Measurements from ENCODE around the gene XRN1. TPM values are rescaled to one million over a fixed set of nuclear protein-coding genes. Genes with fewer than 3 reads are reported as not detected.
"Not testable (repeated sequence)": the region's sequence is repeated elsewhere in the genome, so short reads cannot be mapped to it uniquely, and the experiment has no call there.

The XRN1 gene
- total RNA-seq, 5 donors from 2014 or later (not counting 1 experiment from before 2014, with no cell fraction given) = 67.8 to 118 (median 84.0) TPM

DNA sequence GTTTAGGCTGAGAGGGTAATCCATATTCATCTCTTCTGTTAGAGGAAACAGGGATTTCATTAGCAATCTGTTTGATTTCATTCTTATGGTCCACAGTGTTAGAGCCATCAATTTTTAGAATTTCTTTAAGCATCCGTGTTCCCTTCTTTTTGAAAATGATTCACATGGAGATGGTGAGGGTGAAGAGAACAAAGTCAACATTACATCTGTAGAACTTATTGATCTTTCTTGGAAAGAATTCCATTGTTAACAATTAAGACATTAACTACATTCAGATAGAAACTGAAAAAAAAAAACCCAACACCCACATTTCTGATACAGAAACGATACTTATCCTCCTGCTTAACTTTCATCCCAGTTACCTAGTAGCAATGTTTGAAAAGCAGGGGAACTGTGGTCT lies 115.4 kb downstream of the XRN1 start:
- Histone ChIP-seq H3K4me1 (ENCODE audit: control insufficient read depth in 1 of 2, extremely low read depth in 1 of 2, insufficient read depth in 2 of 2, low read length in 2 of 2) (no peaks in the 10 kb centered on the region), H3K4me3 (ENCODE audit: control insufficient read depth in 1 of 2, extremely low read depth in 1 of 2, low read length in 1 of 2) (no peak overlapping the region), H3K27me3 (replicated peaks in 1 of 2; ENCODE audit: control insufficient read depth in 2 of 2, extremely low read depth in 1 of 2, insufficient read depth in 2 of 2, low read length in 1 of 2) (no peaks in the 10 kb centered on the region), H3K36me3 (ENCODE audit: control insufficient read depth in 2 of 2, extremely low read depth in 1 of 2, insufficient read depth in 1 of 2, low read length in 1 of 2) (peaks cover 0 to 58% of the 10 kb centered on the region in 2 donors), H3K27ac (ENCODE audit: low read length) (no peak overlapping the region), H3K9me3 (no peaks in the 10 kb centered on the region)
- Mint-ChIP-seq H3K27ac (no peak overlapping the region), H3K36me3 (peaks cover 51% of the 10 kb centered on the region), H3K4me1 (peaks cover 0 to 9% (median 0%) of the 10 kb centered on the region in 3 donors), H3K4me3 (no peak overlapping the region), H3K9me3 (no peaks in the 10 kb centered on the region), H3K27me3 (no peaks in the 10 kb centered on the region)
- no CpG with 5 or more reads among the region's 2 CpGs for WGBS (ENCODE audit: insufficient coverage)
- ChIA-PET CTCF (no interaction called here), POLR2A (no interaction called here)
- DNase-seq (no peak), ATAC-seq (replicated peaks in 1 of 4) (no peak)

DNA sequence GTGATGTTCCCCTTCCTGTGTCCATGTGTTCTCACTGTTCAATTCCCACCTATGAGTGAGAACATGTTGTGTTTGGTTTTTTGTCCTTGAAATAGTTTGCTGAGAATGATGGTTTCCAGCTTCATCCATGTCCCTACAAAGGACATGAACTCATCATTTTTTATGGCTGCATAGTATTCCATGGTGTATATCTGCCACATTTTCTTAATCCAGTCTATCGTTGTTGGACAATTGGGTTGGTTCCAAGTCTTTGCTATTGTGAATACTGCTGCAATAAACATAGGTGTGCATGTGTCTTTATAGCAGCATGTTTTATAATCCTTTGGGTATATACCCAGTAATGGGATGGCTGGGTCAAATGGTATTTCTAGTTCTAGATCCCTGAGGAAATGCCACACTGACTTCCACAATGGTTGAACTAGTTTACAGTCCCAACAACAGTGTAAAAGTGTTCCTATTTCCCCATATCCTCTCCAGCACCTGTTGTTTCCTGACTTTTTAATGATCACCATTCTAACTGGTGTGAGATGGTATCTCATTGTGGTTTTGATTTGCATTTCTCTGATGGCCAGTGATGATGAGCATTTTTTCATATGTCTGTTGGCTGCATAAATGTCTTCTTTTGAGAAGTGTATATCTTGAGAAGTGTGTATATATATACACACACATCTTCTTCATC lies 123.4 kb downstream of the XRN1 start:
- H3K9me3 Mint-ChIP-seq; H3K27ac Mint-ChIP-seq; H3K9me3 ChIP-seq; H3K4me3 ChIP-seq (ENCODE audit: control insufficient read depth in 1 of 2, extremely low read depth in 1 of 2, low read length in 1 of 2); POLR2A ChIA-PET; H3K4me1 Mint-ChIP-seq; DNase-seq; H3K4me3 Mint-ChIP-seq; H3K27me3 ChIP-seq (replicated peaks in 1 of 2; ENCODE audit: control insufficient read depth in 2 of 2, extremely low read depth in 1 of 2, insufficient read depth in 2 of 2, low read length in 1 of 2); H3K4me1 ChIP-seq (ENCODE audit: control insufficient read depth in 1 of 2, extremely low read depth in 1 of 2, insufficient read depth in 2 of 2, low read length in 2 of 2); ATAC-seq (replicated peaks in 1 of 4); H3K27ac ChIP-seq (ENCODE audit: low read length); H3K27me3 Mint-ChIP-seq; CTCF ChIA-PET: not testable (repeated sequence)
- H3K36me3 ChIP-seq (ENCODE audit: control insufficient read depth in 2 of 2, extremely low read depth in 1 of 2, insufficient read depth in 1 of 2, low read length in 1 of 2) = peaks cover 3 to 18% of the 10 kb centered on the region in 2 donors
- H3K36me3 Mint-ChIP-seq = peaks cover 71% of the 10 kb centered on the region
- no CpG with 5 or more reads among the region's 1 CpG for WGBS (ENCODE audit: insufficient coverage)

DNA sequence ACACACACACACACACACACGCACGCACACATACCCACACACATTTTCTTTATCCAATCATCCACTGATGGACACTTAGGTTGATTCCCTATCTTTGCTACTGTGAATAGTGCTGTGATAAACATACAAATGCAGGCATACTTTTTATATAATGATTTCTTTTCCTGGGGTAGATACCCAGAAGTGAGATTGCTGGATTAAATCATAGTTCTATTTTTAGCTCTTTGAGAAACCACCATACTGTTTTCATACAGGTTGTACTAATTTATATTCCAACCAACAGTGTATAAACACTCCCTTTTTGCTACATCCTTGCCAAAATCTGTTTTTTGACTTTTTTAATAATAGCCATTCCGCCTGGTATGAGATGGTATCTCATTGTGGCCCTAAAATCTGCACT lies 127.9 kb downstream of the XRN1 start:
- Mint-ChIP-seq H3K36me3 (peaks cover 55% of the 10 kb centered on the region), H3K27ac (peak overlapping the region; percentile 53 to 57), H3K9me3 (peaks cover 0 to 3% (median 0%) of the 10 kb centered on the region in 3 donors), H3K4me3 (no peak overlapping the region), H3K27me3 (no peaks in the 10 kb centered on the region), H3K4me1 (no peaks in the 10 kb centered on the region)
- H3K27me3 ChIP-seq (replicated peaks in 1 of 2; ENCODE audit: control insufficient read depth in 2 of 2, extremely low read depth in 1 of 2, insufficient read depth in 2 of 2, low read length in 1 of 2) = no peaks in the 10 kb centered on the region
- no peak overlapping the region for H3K27ac ChIP-seq (ENCODE audit: low read length)
- no peak overlapping the region for H3K4me3 ChIP-seq (ENCODE audit: control insufficient read depth in 1 of 2, extremely low read depth in 1 of 2, low read length in 1 of 2)
- DNase-seq (no peak), ATAC-seq (replicated peaks in 1 of 4) (no peak)
- POLR2A ChIA-PET = no interaction called here
- H3K36me3 ChIP-seq (ENCODE audit: control insufficient read depth in 2 of 2, extremely low read depth in 1 of 2, insufficient read depth in 1 of 2, low read length in 1 of 2) = peaks cover 3 to 34% of the 10 kb centered on the region in 2 donors
- H3K9me3 ChIP-seq = no peaks in the 10 kb centered on the region
- CTCF ChIA-PET = no interaction called here
- no peaks in the 10 kb centered on the region for H3K4me1 ChIP-seq (ENCODE audit: control insufficient read depth in 1 of 2, extremely low read depth in 1 of 2, insufficient read depth in 2 of 2, low read length in 2 of 2)
- WGBS (ENCODE audit: insufficient coverage) = no CpG with 5 or more reads among the region's 3 CpGs

DNA sequence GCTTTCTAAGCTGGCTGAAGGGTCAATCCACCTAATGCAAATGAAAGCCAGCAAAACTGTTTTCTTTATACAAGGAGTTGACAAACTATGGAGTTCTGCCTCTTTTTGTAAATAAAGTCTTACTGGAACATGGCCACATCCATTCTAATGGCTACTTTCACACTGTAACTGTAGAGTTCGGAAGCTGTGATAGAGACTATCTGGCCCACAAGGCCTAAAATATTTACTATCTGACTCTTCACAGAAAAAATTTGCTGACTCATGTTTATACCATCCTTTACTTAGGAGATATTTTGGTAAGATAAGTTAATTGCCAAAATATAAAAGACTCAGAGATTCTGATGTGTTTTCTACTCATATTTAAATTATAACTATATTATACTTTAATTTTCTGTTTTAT lies 128.7 kb downstream of the XRN1 start:
- DNase-seq = no peak
- peaks cover 3 to 35% of the 10 kb centered on the region in 2 donors for H3K36me3 ChIP-seq (ENCODE audit: control insufficient read depth in 2 of 2, extremely low read depth in 1 of 2, insufficient read depth in 1 of 2, low read length in 1 of 2)
- peaks cover 48% of the 10 kb centered on the region for H3K36me3 Mint-ChIP-seq
- WGBS (ENCODE audit: insufficient coverage) = no CpG with 5 or more reads among the region's 1 CpG
- H3K4me1 Mint-ChIP-seq = no peaks in the 10 kb centered on the region
- no peaks in the 10 kb centered on the region for H3K4me1 ChIP-seq (ENCODE audit: control insufficient read depth in 1 of 2, extremely low read depth in 1 of 2, insufficient read depth in 2 of 2, low read length in 2 of 2)
- ChIA-PET POLR2A (no interaction called here), CTCF (no interaction called here)
- no peak overlapping the region for H3K4me3 ChIP-seq (ENCODE audit: control insufficient read depth in 1 of 2, extremely low read depth in 1 of 2, low read length in 1 of 2)
- no peak for ATAC-seq (replicated peaks in 1 of 4)
- H3K27ac Mint-ChIP-seq = no peak overlapping the region
- no peaks in the 10 kb centered on the region for H3K9me3 ChIP-seq
- no peak overlapping the region for H3K27ac ChIP-seq (ENCODE audit: low read length)
- no peaks in the 10 kb centered on the region for H3K27me3 ChIP-seq (replicated peaks in 1 of 2; ENCODE audit: control insufficient read depth in 2 of 2, extremely low read depth in 1 of 2, insufficient read depth in 2 of 2, low read length in 1 of 2)
- no peaks in the 10 kb centered on the region for H3K9me3 Mint-ChIP-seq
- no peaks in the 10 kb centered on the region for H3K27me3 Mint-ChIP-seq
- H3K4me3 Mint-ChIP-seq = no peak overlapping the region

DNA sequence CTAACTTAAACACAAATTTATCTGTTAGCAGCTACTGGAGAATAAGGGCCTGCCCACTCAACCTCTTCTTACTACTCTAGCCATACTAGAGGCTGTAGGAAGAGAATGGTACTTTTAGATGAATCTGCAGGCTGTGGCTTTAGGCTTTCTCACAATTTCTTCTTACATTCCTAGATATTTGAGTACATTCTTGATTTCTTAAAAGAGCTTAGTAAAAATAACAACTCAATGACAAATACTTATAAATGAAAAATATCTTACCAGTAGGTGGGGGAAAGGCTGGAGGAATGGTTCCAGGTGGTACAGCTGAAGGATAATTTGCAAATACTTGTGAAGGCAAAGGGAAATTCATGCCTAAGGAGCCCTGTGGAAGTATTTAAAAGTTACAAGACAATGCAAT lies 129.5 kb downstream of the XRN1 start:
- ATAC-seq (replicated peaks in 1 of 4) (no peak), DNase-seq (no peak)
- no peaks in the 10 kb centered on the region for H3K27me3 Mint-ChIP-seq
- ChIA-PET CTCF (interaction anchor here in 1 of 2 donors (0.6 kb wide), 1 partner anchor 45 kb away, joined by 4 read pairs; no protein-coding TSS in a partner anchor), POLR2A (interaction anchor here in 1 of 2 donors (0.6 kb wide), 1 partner anchor 212 kb away, joined by 3 read pairs; no protein-coding TSS in a partner anchor)
- no peaks in the 10 kb centered on the region for H3K9me3 ChIP-seq
- H3K27ac ChIP-seq (ENCODE audit: low read length) = no peak overlapping the region
- H3K4me1 Mint-ChIP-seq = no peaks in the 10 kb centered on the region
- no peak overlapping the region for H3K4me3 ChIP-seq (ENCODE audit: control insufficient read depth in 1 of 2, extremely low read depth in 1 of 2, low read length in 1 of 2)
- H3K4me3 Mint-ChIP-seq = no peak overlapping the region
- no peaks in the 10 kb centered on the region for H3K4me1 ChIP-seq (ENCODE audit: control insufficient read depth in 1 of 2, extremely low read depth in 1 of 2, insufficient read depth in 2 of 2, low read length in 2 of 2)
- peak overlapping the region; percentile 31 to 36 for H3K27ac Mint-ChIP-seq
- no peaks in the 10 kb centered on the region for H3K27me3 ChIP-seq (replicated peaks in 1 of 2; ENCODE audit: control insufficient read depth in 2 of 2, extremely low read depth in 1 of 2, insufficient read depth in 2 of 2, low read length in 1 of 2)
- peaks cover 51% of the 10 kb centered on the region for H3K36me3 Mint-ChIP-seq
- no peaks in the 10 kb centered on the region for H3K9me3 Mint-ChIP-seq
- peaks cover 3 to 40% of the 10 kb centered on the region in 2 donors for H3K36me3 ChIP-seq (ENCODE audit: control insufficient read depth in 2 of 2, extremely low read depth in 1 of 2, insufficient read depth in 1 of 2, low read length in 1 of 2)

DNA sequence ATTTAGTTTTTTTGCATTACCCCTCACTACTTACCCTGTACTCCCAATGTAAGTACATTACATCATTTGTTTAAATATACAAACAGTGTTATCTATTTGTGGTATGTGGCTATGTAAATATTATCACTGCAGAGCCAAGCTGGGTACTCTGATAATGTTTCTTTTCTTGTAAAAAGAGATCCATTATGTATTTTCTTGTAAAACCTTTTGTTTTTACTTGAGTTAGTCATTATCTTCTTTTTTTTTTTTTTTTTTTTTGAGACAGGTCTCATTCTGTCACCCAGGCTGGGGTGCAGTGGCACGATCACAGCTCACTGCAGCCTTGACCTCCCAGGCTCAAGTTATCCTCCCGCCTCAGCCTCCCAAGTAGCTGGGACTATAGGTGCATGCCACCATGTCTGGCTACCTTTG lies 131.9 kb downstream of the XRN1 start:
- H3K36me3 ChIP-seq (ENCODE audit: control insufficient read depth in 2 of 2, extremely low read depth in 1 of 2, insufficient read depth in 1 of 2, low read length in 1 of 2) = peaks cover 0 to 53% of the 10 kb centered on the region in 2 donors
- H3K4me3 ChIP-seq (ENCODE audit: control insufficient read depth in 1 of 2, extremely low read depth in 1 of 2, low read length in 1 of 2); H3K9me3 ChIP-seq; H3K27ac ChIP-seq (ENCODE audit: low read length); DNase-seq; ATAC-seq (replicated peaks in 1 of 4); H3K4me3 Mint-ChIP-seq; H3K27me3 Mint-ChIP-seq; H3K27me3 ChIP-seq (replicated peaks in 1 of 2; ENCODE audit: control insufficient read depth in 2 of 2, extremely low read depth in 1 of 2, insufficient read depth in 2 of 2, low read length in 1 of 2); H3K4me1 Mint-ChIP-seq; CTCF ChIA-PET; H3K4me1 ChIP-seq (ENCODE audit: control insufficient read depth in 1 of 2, extremely low read depth in 1 of 2, insufficient read depth in 2 of 2, low read length in 2 of 2); H3K27ac Mint-ChIP-seq; H3K9me3 Mint-ChIP-seq: not testable (repeated sequence)
- H3K36me3 Mint-ChIP-seq = peaks cover 58% of the 10 kb centered on the region
- no CpG with 5 or more reads among the region's 2 CpGs for WGBS (ENCODE audit: insufficient coverage)
- POLR2A ChIA-PET = interaction anchor here (0.6 to 0.7 kb wide), 2 partner anchors 105 to 106 kb away, joined by 3 to 4 read pairs; no protein-coding TSS in a partner anchor

Measured in T-cell (primary cell).